ENCODE measurements around the gene FOXN3.

- TF ChIP-seq CTCF (optimal IDR thresholded peaks at IDR 0.05 in 1 of 3, IDR thresholded peaks at IDR 0.05 in 1 of 3, conservative IDR thresholded peaks at IDR 0.05 in 1 of 3; ENCODE audit: extremely low read depth in 1 of 3, insufficient read depth in 2 of 3, low read length in 3 of 3): no peak
- TF ChIP-seq EZH2 (IDR thresholded peaks at IDR 0.05; ENCODE audit: low read length): no peak
Observed at GRCh38 chr14:89331398-89331797, 85.6 kb downstream of the FOXN3 start.
